Measurements from ENCODE around the gene INSL4. TPM values are rescaled to one million over a fixed set of nuclear protein-coding genes. Genes with fewer than 3 reads are reported as not detected.

The INSL4 gene
- under 1 TPM in 1 of 12 donors, not detected in 11; 0.14 TPM for polyA plus RNA-seq (ENCODE audit: insufficient read length in 12 of 12)
- long read RNA-seq, donor 1 = 0 reads
- long read RNA-seq, donor 2 = 0 reads
- long read RNA-seq, donor 3 = 0 reads
- long read RNA-seq, donor 4 = 0 reads
- long read RNA-seq, donor 5 = 0 reads
- long read RNA-seq, donor 6 = 0 reads
- long read RNA-seq, donor 7 = 0 reads
- long read RNA-seq, donor 8 = 0 reads
- long read RNA-seq, donor 9 = 0 reads
- long read RNA-seq, donor 10 = 0 reads
- long read RNA-seq, donor 11 = 0 reads

GRCh38 chr9:5231212-5231611, at the start of gene INSL4:
Gene INSL4, plus strand, starts transcription at chr9:5231419. Its CDS starts 105 bp downstream, at chr9:5231524.
- DNase-seq = no peak

- no peak for DNase-seq
Observed at GRCh38 chr9:5184776-5185175, 46.4 kb upstream of the INSL4 start.

DNA sequence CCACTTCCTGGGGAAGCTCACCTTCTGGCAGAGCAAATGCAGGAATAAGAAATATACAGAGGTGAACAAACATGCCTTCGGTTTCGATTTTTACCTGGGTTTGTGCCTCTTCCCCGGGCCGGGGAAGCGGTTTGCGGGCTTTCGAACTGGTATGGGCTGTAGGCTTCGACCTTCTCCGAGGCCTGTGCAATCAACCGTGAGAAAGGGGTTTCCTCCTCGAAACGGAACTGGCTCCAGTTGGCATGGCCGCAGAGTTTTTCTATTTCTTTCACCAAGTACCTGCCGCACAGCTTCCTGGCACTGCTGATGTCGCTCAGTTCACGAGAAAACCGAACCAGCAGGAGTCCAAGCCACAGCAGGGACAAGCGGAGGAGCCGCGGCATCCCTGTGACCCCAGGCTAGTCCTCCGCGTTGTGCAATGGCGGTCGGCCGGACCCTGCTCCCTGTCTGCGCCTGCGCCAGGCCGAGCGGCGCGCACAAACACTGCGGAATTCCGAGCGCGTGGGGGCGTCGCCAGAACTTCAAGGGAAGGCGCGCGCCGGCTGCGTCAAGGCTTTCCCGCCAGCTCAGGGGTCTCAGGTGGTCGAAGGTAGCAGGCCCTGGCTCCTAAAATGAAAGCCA, 45.9 kb upstream of the INSL4 start, which contains the start of gene INSL6:
INSL6 (minus strand) TSS at position 420 of the 621 bp plus-strand sequence; CDS start at position 383, 37 bp downstream.
- DNase-seq = no peak

DNA sequence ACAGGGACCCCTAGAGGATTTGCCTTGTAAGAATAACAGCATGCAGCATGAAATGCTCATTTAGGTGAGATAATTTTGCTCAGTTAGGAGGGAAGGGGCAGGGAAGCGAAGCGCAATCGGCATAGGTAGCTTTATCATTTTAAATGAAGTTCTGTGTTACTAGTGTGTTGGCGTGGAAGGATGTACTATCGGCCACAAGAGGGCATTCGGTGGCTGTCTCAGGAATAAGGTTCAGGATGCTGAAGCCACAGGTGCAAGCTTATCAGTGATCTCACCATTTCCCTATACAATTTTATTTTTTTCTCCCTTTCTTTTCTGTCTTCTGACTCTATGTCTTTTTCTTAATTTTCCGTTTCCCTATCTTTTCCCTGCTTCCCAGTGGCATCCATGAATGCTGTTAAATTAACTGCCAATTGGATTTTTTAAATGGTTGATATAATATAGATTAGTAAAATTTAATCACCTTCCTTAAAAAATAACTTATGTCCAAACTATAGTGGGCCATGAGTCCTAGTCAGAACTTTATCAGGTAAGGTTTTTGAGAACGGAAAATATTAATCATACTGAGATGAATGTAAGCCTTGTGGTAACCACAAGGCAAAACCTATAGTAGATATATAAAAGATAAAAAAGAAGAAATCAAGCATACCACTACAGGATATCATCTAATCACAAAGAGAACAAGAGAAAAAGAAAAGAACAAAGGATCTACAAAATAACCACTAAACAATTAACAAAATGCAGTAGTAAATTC, 44.6 kb upstream of the INSL4 start:
- DNase-seq = peak; percentile 40

GRCh38 chr9:5188060-5188984, 42.9 kb upstream of the INSL4 start:
- DNase-seq = no peak

- DNase-seq = no peak
Observed at GRCh38 chr9:5191985-5192384, 39.2 kb upstream of the INSL4 start.

DNA sequence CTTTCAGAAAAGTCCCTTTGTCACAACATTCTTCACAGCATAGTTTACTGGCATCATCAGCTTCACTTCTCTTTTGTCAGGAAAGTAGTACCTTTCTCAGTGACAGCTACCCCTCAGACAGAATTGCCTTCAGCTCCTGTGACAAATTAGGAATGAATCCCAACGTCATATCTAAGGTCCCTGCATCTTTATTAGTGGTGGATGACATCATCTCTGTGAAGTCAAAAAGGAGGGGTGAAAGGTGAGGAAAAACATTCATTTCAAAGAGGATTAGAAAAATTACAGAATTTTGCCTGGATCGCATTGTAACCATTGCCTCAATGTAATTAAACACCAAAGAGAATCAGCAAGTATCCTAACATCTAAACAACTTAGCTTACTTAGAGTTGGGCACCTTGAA, 37.9 kb upstream of the INSL4 start:
- DNase-seq = no peak

DNA sequence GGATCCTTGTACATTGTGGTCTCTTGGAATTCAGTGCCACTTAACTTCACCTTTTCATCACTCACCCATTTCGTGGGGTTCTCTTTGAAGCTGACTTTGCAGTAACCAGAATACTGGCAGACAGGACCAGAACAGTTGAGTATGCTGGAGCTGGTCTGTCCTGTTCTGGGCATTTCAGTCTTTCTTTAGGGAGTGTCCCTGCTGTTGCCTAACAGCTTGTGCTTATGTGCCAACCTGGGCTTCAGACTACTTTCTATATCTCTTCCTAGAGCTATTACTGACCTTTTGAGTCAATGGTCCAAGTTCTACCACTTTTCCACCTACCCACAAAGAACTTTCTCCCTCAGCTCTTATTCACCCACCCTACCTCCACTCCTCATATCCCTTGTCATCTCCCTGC, 35.8 kb upstream of the INSL4 start:
- no peak for DNase-seq

GRCh38 chr9:5205071-5205470, 26.1 kb upstream of the INSL4 start:
- DNase-seq = no peak

GRCh38 chr9:5230554-5230953, 665 bp upstream of the INSL4 start:
- DNase-seq = no peak

DNA sequence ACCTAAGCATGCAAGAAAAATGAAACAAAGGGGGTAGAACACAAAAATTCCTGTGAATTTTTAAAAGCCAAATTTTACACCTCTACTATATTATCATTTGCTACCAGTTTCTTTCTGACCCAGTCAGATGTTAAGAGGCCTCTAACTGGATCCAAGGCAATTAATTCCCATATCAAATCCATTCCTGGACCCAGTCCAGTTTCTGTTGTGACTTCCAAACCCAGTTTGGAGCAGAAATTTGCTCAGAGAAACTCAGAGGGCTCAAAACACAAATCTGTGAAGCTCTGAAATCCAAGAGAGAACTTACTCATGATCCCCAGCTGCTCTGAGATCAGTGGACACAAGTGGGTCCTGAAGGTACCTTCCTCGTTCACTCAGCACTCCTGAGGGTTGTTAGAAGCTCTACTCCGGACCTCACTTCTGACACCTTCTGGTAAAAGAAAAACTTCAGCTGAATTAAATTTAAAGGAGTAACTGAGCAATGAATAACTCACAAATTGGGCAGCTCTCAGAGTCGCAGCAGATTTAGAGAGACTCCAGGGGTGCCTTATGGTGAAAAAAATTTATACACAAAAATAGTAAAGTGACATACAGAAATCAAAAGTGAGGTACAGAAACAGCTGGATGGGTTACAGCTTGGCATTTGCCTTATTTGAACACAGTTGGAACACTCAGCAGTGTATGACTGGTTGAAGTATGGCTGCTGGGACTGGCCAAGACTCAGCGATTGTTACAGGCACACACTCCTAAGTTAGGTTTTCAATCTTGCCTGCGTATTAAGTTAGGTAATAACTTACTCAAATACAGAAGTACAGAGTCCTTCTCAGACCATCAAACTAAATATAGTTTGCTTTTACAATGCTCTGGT, 32.4 kb downstream of the INSL4 start:
- peak; percentile 3 for DNase-seq

DNA sequence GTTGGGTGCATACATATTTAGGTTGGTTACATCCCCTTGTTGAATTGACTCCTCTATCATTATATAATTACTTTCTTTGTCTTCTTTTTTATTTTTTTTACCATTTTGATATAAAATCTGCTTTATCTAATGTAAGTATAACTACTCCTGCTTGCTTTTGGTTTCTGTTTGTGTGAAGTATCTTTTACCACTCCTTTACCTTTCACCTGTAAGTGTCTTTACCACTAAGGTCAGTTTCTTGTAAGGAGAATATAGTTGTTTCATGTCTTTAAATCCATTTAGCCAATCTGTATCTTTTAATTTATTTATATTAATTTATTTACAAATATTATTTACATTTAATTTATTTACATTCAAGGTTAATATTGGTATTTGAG, 33.0 kb downstream of the INSL4 start:
- DNase-seq = no peak

GRCh38 chr9:5265939-5266338, 34.7 kb downstream of the INSL4 start:
- DNase-seq = no peak

DNA sequence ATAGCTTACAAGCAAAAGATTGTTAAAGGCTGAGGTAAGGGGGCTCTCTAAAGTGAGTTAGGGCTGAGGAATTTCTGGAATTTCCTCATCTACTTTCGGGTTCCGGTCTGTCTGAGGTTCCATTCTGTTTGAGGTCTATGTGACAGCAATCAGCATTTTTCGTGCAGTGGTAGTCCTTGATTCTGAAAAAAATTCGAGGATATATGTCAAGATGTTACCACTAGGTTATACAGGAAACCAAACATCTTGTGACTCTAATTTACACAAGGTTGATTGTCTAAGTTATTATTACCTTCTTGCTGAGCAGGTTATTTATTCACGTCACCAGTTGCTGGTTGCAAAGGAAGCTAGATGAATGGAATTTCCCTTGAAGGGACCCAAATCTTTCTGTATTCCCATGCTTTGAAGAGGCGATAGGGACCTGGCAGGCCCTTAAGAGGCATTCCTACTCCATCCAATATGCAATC, 38.1 kb downstream of the INSL4 start:
- DNase-seq = no peak

DNA sequence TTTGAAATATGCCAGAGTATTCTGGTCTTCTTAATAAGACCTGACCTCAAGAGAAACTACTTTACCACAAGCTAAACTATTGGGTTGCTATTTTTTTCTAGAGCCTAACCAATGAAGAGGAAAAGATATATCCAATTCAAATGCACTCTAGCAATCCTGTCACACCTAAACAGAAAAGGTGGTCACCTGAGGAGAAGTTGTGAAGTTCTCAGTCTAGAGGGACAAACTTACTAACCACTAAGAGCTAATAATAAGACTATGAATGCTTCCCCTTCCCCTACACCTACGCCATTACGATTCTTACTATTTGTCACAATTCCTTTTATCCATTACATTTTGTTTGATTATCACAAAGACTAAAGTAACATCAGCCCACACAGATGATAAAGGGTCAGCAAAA, 43.6 kb downstream of the INSL4 start:
- no peak for DNase-seq

DNA sequence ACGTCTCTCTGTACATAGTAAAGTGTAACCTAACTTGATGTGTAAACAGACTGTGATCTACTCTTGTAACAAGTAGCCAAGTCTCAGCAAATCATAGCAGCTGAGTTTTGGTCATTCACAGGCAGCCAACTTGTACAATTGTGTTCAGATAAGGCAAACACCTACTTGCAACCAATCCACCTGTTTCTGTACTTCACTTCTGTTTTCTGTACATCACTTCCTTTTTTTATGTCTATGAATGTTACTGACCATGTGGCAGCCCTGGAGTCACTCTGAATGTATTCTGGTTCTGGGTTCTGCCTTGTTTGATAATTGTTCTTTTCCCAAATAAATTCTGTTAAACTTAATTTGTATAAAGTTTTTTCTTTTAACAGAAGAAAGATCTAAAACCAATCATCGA, 47.3 kb downstream of the INSL4 start:
- no peak for DNase-seq

Data from muscle of arm (tissue), 14 donors.